ENCODE data around the gene LRIG1.

Gene LRIG1, protein sequence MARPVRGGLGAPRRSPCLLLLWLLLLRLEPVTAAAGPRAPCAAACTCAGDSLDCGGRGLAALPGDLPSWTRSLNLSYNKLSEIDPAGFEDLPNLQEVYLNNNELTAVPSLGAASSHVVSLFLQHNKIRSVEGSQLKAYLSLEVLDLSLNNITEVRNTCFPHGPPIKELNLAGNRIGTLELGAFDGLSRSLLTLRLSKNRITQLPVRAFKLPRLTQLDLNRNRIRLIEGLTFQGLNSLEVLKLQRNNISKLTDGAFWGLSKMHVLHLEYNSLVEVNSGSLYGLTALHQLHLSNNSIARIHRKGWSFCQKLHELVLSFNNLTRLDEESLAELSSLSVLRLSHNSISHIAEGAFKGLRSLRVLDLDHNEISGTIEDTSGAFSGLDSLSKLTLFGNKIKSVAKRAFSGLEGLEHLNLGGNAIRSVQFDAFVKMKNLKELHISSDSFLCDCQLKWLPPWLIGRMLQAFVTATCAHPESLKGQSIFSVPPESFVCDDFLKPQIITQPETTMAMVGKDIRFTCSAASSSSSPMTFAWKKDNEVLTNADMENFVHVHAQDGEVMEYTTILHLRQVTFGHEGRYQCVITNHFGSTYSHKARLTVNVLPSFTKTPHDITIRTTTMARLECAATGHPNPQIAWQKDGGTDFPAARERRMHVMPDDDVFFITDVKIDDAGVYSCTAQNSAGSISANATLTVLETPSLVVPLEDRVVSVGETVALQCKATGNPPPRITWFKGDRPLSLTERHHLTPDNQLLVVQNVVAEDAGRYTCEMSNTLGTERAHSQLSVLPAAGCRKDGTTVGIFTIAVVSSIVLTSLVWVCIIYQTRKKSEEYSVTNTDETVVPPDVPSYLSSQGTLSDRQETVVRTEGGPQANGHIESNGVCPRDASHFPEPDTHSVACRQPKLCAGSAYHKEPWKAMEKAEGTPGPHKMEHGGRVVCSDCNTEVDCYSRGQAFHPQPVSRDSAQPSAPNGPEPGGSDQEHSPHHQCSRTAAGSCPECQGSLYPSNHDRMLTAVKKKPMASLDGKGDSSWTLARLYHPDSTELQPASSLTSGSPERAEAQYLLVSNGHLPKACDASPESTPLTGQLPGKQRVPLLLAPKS

DNA sequence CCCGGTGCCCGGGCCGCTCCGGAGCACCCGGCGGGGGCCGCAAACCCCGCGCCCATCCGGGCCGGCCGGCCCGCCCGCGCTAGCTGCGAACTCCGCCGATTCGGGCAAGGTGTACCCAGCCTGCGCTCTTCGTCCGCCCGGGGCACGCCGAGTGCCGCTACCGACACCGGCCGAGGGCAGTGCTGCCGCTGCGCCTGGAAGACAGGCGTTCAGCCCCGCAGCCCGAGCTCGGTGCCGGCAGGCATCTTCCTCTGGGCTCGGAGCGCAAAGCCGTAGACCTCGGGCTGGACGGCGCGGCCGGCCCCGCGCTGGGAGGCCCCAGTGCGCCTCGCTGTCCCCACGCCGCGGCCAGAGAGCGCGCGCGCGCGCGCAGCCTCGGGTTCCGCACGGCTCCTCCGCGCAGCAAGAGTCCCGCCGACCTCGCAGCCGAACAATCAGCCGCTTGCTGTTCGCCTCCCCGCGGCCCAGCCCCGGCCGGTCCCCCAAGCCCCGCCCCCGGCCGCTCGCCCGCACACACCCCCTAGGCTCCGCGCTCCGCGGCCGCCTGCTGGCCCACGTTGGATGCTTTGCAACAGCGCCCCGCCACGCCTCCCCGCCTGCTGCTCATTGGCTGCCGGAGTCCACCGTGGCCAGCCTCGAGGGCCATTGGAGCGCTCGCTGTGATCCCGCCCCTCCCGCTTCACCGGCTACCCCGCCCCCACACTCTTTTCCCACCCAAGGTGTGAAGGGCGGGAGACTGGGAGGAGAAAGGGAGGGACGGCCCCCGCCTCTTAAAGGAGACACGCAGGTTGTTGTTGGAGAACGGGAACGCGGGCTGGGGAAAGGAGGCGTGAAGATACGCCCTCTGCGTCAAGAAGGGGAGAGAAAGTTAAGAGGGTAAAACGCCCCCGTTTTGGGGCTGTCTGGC lies at the start of gene LRIG1:
LRIG1 (minus strand) TSS at position 447 of the 907 bp plus-strand sequence. CDS start 615 bp downstream, outside the sequence.
- H3K4me3 ChIP-seq (ENCODE audit: low read depth, low read length) = peak within 1 kb of the TSS; percentile 83
- peak; percentile 99 for DNase-seq (ENCODE audit: low read depth)
- no peak for TF ChIP-seq CTCF (conservative IDR thresholded peaks at IDR 0.05; ENCODE audit: low read depth, low read length)

GRCh38 chr3:66544619-66545429 lies 44.0 kb upstream of the LRIG1 start:
- no peak for TF ChIP-seq CTCF (conservative IDR thresholded peaks at IDR 0.05; ENCODE audit: low read depth, low read length)
- no peak for DNase-seq (ENCODE audit: low read depth)

GRCh38 chr3:66542153-66542552 lies 41.3 kb upstream of the LRIG1 start:
- DNase-seq (ENCODE audit: low read depth) = no peak
- H3K4me3 ChIP-seq (ENCODE audit: low read depth, low read length) = no peak overlapping the region
- TF ChIP-seq CTCF (conservative IDR thresholded peaks at IDR 0.05; ENCODE audit: low read depth, low read length) = no peak

More at GRCh38 chr3:66544619-66545429, 44.0 kb upstream of the LRIG1 start:
- no peak overlapping the region for H3K4me3 ChIP-seq (ENCODE audit: low read depth, low read length)

- no peak overlapping the region for H3K4me3 ChIP-seq (ENCODE audit: low read depth, low read length)
Measured at GRCh38 chr3:66539466-66539989, 38.7 kb upstream of the LRIG1 start.

DNA sequence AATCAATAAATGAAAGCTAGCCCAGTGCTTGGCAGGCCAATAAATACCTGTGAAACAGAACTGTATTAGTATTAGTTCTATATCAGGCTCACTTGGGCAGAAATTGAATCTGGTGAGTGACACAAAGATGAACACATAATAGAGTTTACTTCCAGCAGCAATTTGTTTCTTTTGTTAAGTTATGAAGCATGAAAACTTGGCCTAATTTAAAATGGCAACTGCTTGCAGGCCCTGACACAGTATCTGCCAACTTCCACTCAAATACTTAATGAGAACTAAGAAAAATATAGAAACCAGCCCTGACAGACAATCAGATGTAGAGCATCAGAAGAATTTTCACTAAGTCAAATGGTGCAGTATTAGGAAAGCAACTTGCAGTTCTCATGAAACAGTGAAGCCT lies 37.6 kb upstream of the LRIG1 start:
- DNase-seq (ENCODE audit: low read depth) = no peak
- no peak for TF ChIP-seq CTCF (conservative IDR thresholded peaks at IDR 0.05; ENCODE audit: low read depth, low read length)
- H3K4me3 ChIP-seq (ENCODE audit: low read depth, low read length) = no peak overlapping the region

More at GRCh38 chr3:66539466-66539989, 38.7 kb upstream of the LRIG1 start:
- no peak for TF ChIP-seq CTCF (conservative IDR thresholded peaks at IDR 0.05; ENCODE audit: low read depth, low read length)
- no peak for DNase-seq (ENCODE audit: low read depth)
